Measurements from ENCODE around the gene PCDH8. TPM values are rescaled to one million over a fixed set of nuclear protein-coding genes. Genes with fewer than 3 reads are reported as not detected.

The PCDH8 gene
- total RNA-seq, 4 donors from 2014 or later: not detected

DNA sequence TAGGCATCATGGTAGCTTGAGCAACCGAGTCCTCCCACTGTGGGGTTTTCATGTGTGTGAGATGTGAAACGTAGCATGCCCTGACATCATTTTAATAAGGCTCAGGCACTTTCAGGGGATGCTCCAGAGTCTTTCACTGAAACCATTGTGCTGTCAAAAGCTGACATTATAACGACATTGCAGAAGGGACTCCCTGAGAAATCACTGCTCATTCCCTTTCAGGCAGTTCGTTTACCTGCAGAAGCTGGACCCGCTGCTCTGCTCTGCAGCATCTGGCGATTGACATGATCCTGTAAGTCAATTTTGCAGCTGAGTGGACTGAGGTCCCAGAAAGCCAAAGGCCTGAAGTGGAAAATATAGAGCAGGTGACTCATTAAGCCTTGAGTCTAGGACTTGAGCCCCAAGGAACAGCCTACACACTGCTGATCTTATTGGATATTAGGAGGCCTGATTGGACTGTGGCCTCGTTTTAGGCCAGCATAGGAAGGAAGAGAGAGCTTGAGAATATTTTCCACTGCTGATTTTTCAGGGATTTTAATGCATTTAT lies 54.9 kb downstream of the PCDH8 start:
- H3K27me3 ChIP-seq: no peaks in the 10 kb centered on the region
- no peaks in the 10 kb centered on the region for H3K4me1 ChIP-seq
- TF ChIP-seq, protein P1, sequence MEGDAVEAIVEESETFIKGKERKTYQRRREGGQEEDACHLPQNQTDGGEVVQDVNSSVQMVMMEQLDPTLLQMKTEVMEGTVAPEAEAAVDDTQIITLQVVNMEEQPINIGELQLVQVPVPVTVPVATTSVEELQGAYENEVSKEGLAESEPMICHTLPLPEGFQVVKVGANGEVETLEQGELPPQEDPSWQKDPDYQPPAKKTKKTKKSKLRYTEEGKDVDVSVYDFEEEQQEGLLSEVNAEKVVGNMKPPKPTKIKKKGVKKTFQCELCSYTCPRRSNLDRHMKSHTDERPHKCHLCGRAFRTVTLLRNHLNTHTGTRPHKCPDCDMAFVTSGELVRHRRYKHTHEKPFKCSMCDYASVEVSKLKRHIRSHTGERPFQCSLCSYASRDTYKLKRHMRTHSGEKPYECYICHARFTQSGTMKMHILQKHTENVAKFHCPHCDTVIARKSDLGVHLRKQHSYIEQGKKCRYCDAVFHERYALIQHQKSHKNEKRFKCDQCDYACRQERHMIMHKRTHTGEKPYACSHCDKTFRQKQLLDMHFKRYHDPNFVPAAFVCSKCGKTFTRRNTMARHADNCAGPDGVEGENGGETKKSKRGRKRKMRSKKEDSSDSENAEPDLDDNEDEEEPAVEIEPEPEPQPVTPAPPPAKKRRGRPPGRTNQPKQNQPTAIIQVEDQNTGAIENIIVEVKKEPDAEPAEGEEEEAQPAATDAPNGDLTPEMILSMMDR (IDR thresholded peaks at IDR 0.05): no peak
- no peak for TF ChIP-seq POLR2A (IDR thresholded peaks at IDR 0.05)
- no peaks in the 10 kb centered on the region for H3K9me3 ChIP-seq
- H3K36me3 ChIP-seq: no peaks in the 10 kb centered on the region
- no peak overlapping the region for H3K4me3 ChIP-seq
- no peak for DNase-seq
- no peak overlapping the region for H3K27ac ChIP-seq

Small RNA genes within 50 kb of the gene (small RNA-seq; reads per million reads assigned to genes)
- gene MIR759: 0 reads per million in 2 donors

Other genes with a start within 250 kb of the PCDH8 start
- gene HNRNPA1L2, start 206.2 kb downstream of the PCDH8 start, total RNA-seq: 10 to 100 TPM in 1 of 4 donors, 1 to 10 TPM in 3; 2.8 to 23.9 (median 4.6) TPM
- gene SUGT1, start 195.8 kb downstream of the PCDH8 start, total RNA-seq: 10 to 100 TPM; 22.4 to 49.5 (median 27.5) TPM
- gene CNMD, start 108.8 kb downstream of the PCDH8 start, total RNA-seq: not detected
- 1,000 to 10,000 TPM in 3 of 4 donors, 100 to 1,000 TPM in 1; 613 to 1,604 (median 1,215) TPM for gene OLFM4, start 180.2 kb upstream of the PCDH8 start, total RNA-seq